ENCODE measurements around the gene HADHA.
A peak's percentile ranks its signal among the peaks of the same experiment; 100 is the strongest.
"Not testable (repeated sequence)": the region's sequence is repeated elsewhere in the genome, so short reads cannot be mapped to it uniquely, and the experiment has no call there.

Gene HADHA

DNA sequence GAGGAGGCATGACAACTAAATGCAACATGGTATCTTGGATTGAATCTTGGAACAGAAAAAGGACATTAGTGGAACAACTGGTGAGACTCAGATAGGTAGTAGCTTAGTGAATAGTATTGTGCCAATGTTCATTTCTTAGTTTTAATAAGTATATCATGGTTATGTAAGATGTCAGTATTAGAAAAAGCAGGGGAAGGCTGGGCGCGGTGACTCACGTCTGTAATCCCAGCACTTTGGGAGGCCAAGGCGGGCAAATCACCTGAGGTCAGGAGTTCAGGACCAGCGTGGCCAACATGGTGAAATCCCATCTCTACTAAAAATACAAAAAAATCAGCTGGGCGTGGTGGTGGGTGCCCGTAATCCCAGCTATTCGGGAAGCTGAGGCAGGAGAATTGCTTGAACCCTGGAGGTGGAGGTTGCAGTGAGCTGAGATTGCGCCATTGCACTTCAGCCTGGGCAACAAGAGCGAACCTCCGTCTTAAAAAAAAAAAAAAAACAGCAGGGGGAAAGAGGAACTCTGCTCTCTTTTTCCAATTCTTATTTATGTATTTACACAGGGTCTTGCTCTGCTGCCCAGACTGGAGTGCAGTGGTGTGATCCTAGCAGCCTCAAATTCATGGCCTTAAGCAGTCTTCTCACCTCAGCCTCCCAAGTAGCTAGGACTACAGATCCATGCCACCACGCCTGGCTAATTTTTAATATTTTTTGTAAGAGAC, 24.4 kb upstream of the HADHA start:
- Mint-ChIP-seq H3K4me1 (peaks cover 13% of the 10 kb centered on the region), H3K36me3 (peaks cover 15% of the 10 kb centered on the region), H3K27ac (peak overlapping the region; percentile 60)
- ATAC-seq (ENCODE audit: low read depth); H3K9me3 Mint-ChIP-seq; DNase-seq (ENCODE audit: low spot score in 2 of 2); H3K27me3 Mint-ChIP-seq; H3K4me3 Mint-ChIP-seq: not testable (repeated sequence)

DNA sequence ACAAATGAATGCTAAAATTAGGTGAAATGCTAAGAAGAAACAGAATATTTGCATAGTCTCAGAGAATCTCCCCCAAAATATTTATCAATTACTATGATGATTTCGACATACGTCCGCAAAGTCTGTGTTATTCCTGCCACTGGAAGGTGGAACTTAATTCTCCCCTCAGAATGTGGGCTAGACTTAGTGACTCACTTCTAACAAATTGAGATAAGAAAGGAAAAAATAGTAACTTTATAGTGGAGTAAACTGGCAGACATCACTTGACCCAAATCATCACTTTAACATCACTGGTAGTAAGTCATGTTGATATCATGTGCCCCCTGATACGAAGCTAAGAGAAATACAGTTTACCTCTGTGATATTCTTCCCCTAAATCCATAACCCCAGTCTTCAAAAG, 23.8 kb upstream of the HADHA start:
- no peak for ATAC-seq (ENCODE audit: low read depth)
- peaks cover 10% of the 10 kb centered on the region for H3K4me1 Mint-ChIP-seq
- H3K9me3 Mint-ChIP-seq, result no peaks in the 10 kb centered on the region
- no peak for DNase-seq (ENCODE audit: low spot score in 2 of 2)
- no peak overlapping the region for H3K4me3 Mint-ChIP-seq
- no peaks in the 10 kb centered on the region for H3K27me3 Mint-ChIP-seq
- peaks cover 16% of the 10 kb centered on the region for H3K36me3 Mint-ChIP-seq
- H3K27ac Mint-ChIP-seq, result peak overlapping the region; percentile 60

DNA sequence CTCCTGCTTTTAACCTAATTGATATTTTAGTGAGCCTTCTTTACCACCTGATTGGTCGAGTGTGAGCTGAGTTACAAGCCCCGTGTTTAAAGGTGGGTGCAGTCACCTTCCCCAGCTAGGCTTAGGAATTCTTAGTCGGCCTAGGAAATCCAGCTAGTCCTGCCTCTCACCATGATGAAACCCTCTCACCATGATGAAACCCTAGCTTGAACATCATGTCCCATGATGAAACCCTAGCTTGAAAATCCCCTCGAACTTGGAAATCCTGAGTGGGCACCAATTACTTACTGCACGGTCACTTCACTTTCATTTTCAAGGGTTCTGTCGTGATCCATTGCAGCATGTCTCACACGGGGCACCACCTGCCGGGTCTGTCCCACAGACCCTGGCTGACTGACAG, 14.4 kb upstream of the HADHA start:
- not testable (repeated sequence) for H3K9me3 Mint-ChIP-seq; H3K27ac Mint-ChIP-seq; H3K27me3 Mint-ChIP-seq; H3K4me3 Mint-ChIP-seq; DNase-seq (ENCODE audit: low spot score in 2 of 2); H3K4me1 Mint-ChIP-seq; ATAC-seq (ENCODE audit: low read depth)
- H3K36me3 Mint-ChIP-seq, result peaks cover 14% of the 10 kb centered on the region

DNA sequence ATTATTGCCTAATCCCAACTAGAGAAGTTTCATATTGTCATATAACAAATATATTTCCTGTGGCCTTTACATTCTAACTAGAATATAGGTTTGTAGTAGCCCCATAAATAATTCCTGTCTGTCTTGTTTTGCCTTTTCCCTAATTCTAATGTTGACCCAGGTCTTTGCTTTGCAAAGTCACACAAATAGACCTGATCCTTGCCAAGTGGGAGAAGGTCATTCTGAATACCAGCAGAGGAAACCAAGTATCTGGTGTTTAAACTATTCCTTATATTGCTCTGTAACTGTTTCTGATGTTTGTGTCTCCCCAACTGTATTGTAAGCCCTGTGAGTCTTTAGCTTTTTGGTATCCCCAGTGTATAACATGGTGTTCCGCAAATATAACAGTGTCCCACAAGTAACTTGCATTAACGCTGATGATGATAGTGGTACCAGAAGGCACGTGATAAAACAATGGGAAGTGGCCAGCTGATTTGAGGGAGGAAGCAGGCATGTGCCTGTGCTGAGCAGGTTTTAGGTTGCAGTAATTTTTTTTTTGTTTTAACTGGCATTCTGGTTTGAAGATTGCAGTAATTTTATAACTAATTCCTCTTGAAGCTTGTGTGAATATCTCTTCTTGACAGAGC, 11.4 kb upstream of the HADHA start:
- Mint-ChIP-seq H3K4me1 (peaks cover 14% of the 10 kb centered on the region), H3K36me3 (peaks cover 8% of the 10 kb centered on the region), H3K27ac (no peak overlapping the region), H3K27me3 (no peaks in the 10 kb centered on the region), H3K9me3 (no peaks in the 10 kb centered on the region), H3K4me3 (no peak overlapping the region)
- ATAC-seq (ENCODE audit: low read depth), result no peak
- no peak for DNase-seq (ENCODE audit: low spot score in 2 of 2)

DNA sequence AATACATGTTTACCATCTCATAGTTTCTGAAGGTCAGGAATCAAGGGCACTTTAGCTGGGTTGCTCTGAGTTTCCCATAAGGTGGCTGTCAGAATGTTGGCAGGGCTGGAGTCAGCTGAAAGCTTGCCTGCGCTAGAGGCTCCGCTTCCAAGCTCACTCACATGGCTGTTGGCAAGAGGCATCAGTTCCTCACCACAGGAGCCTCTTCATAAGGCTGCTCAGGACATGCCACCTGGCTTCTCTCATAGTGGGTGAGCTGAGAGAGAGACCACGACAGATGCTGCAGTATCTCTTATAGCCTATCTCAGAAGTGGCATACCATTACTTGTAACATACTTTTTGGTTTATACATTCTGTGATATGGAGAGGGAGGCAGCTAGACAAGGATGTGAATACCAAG, 7.5 kb upstream of the HADHA start:
- no peak overlapping the region for H3K4me3 Mint-ChIP-seq
- H3K27me3 Mint-ChIP-seq, result no peaks in the 10 kb centered on the region
- H3K4me1 Mint-ChIP-seq, result peaks cover 17% of the 10 kb centered on the region
- peaks cover 4% of the 10 kb centered on the region for H3K36me3 Mint-ChIP-seq
- DNase-seq (ENCODE audit: low spot score in 2 of 2) (no peak), ATAC-seq (ENCODE audit: low read depth) (no peak)
- no peak overlapping the region for H3K27ac Mint-ChIP-seq
- no peaks in the 10 kb centered on the region for H3K9me3 Mint-ChIP-seq

DNA sequence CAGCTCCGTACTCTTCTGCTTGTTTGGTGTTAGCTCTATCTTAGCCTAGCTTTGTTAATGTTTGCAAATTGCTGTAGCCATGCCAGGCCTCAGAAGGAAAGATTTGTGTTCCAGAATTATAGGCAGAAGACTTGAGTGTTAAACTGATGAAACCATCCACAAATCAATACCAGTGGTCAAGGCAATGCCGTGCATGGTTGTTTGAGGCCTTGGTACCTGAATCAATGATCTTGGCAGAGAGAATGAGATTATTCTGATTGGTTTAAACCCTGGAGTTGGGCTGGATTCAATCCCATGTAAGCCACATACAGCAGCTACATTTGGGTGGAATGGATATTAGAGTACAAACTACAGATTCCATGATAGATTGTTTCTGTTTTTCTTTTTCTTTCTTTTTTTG, 5.2 kb upstream of the HADHA start:
- H3K27ac Mint-ChIP-seq, result no peak overlapping the region
- DNase-seq (ENCODE audit: low spot score in 2 of 2), result no peak
- no peaks in the 10 kb centered on the region for H3K36me3 Mint-ChIP-seq
- no peaks in the 10 kb centered on the region for H3K9me3 Mint-ChIP-seq
- ATAC-seq (ENCODE audit: low read depth), result no peak
- peaks cover 29% of the 10 kb centered on the region for H3K4me1 Mint-ChIP-seq
- H3K27me3 Mint-ChIP-seq, result no peaks in the 10 kb centered on the region
- no peak overlapping the region for H3K4me3 Mint-ChIP-seq

DNA sequence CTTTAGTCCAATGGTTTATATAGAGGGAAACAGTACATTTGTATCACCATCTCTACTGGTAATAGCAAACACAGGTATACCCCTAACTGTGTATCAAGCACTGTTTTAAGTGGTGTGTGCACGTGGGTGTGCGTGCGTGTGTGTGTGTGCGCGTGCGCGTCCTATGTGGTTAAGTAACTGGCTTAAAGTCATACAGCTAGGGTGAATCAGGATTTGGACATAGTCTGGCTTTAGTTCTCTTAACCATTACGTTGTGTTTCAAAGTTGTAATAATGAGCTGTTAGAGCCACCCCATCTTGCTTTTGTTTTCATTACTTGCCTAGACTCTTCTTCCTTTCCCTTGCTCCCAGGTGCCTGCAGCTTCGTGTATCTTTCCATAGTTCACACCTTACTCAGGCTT, 2.4 kb upstream of the HADHA start:
- Mint-ChIP-seq H3K4me1 (peaks cover 38% of the 10 kb centered on the region), H3K27me3 (no peaks in the 10 kb centered on the region), H3K36me3 (no peaks in the 10 kb centered on the region), H3K9me3 (no peaks in the 10 kb centered on the region), H3K4me3 (peak overlapping the region; percentile 46), H3K27ac (peak overlapping the region; percentile 75)
- no peak for DNase-seq (ENCODE audit: low spot score in 2 of 2)
- no peak for ATAC-seq (ENCODE audit: low read depth)

DNA sequence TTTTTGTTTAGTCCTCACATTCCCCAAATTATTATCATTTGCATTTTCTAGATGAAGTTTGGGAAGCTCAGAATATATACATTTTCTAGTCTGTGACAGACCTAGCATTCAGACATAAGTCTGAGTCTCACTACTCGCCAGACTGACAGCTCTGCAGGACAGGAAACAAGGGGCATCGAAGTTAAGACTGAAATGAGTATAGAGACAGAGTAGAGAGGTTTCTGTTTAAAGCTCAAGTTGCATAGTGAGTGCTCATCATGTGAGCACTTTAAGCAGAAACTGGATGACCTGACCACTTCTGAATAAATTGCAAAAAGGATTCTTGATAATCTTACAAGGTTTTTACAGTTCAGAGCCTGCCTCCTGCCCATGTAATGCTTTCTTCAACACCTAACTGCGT, 1.4 kb upstream of the HADHA start:
- Mint-ChIP-seq H3K27ac (peak overlapping the region; percentile 98), H3K4me1 (peaks cover 36% of the 10 kb centered on the region)
- DNase-seq (ENCODE audit: low spot score in 2 of 2), result no peak

DNA sequence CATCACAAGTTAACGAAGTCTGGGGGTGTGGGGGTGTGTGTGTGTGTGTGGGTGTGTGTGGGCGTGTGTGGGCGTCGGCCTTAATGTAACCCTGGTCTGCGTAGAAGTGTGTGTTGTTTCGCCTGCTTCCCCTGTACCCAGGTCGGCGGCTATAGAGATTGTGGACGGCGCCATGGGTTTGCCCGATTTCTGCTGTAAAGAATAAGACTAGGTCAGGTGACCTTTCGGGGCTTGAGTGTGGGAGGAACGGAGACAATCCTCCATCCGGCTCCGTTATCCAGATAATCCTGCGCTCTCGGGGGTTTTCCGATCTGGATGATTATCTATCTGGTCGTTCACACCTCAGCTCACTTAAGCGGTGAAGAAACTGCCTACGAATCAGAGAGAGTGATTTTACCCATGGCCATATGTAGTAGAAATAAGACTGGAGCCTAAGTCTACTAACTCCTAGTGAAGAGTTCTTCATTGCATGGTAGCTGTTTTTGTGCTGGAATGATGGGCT, 850 bp upstream of the HADHA start:
- ATAC-seq (ENCODE audit: low read depth), result peak; percentile 69
- peak; percentile 45 to 54 for DNase-seq (ENCODE audit: low spot score in 2 of 2)
- peak overlapping the region; percentile 98 for H3K27ac Mint-ChIP-seq

More for the DNA sequence above, 1.4 kb upstream of the HADHA start:
- no peaks in the 10 kb centered on the region for H3K36me3 Mint-ChIP-seq
- peak overlapping the region; percentile 98 for H3K4me3 Mint-ChIP-seq
- no peaks in the 10 kb centered on the region for H3K9me3 Mint-ChIP-seq
- no peak for ATAC-seq (ENCODE audit: low read depth)
- H3K27me3 Mint-ChIP-seq, result no peaks in the 10 kb centered on the region

DNA sequence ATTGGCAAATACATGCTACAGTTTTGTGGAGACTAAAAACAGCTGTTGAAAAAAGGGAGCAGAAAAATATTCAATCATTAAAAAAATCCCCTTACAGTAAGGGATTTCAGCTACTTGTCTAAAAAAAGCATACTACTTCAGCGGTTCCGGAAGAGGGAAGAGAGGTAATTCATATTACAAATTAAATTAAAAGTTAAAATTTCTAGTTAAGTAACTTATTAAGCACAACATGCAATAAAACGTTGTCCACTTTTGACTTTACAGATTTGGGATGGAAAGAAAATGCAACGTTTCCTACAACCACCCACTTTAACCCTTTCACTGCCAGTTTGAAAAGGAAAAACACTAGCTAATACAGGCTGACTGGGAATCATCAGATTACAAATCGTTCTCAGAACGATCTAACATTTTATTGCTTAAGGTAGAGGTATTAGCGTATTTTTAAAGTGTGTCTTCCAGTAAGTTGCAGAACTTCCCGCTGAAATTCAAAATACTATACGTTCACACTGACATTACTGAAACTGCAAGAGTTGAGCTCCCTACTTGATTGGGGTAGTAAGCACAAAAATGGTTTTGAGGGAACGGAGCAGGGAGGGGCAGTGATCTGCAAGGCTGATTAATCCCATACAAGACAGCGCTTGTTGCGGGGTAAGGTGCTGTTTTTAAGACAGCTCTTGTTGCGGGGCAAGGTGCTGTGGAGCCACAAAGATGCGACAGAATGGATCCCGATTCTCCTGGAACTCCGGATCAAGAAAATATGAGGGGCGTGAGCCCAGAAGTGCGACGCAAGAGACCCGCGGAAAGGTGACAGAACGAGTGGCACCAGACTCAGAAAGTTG, 743 bp downstream of the HADHA start:
- peak overlapping the region; percentile 98 for H3K4me3 Mint-ChIP-seq
- H3K36me3 Mint-ChIP-seq, result peaks cover 3% of the 10 kb centered on the region
- H3K4me1 Mint-ChIP-seq, result peaks cover 49% of the 10 kb centered on the region
- peak overlapping the region; percentile 98 for H3K27ac Mint-ChIP-seq
- no peaks in the 10 kb centered on the region for H3K27me3 Mint-ChIP-seq
- peak in 1 of 2 donors; percentile 4 for DNase-seq (ENCODE audit: low spot score in 2 of 2)
- no peak for ATAC-seq (ENCODE audit: low read depth)
- no peaks in the 10 kb centered on the region for H3K9me3 Mint-ChIP-seq

More for the DNA sequence above, 850 bp upstream of the HADHA start:
- Mint-ChIP-seq H3K4me3 (peak overlapping the region; percentile 98), H3K4me1 (peaks cover 40% of the 10 kb centered on the region), H3K9me3 (no peaks in the 10 kb centered on the region), H3K27me3 (no peaks in the 10 kb centered on the region), H3K36me3 (no peaks in the 10 kb centered on the region)

DNA sequence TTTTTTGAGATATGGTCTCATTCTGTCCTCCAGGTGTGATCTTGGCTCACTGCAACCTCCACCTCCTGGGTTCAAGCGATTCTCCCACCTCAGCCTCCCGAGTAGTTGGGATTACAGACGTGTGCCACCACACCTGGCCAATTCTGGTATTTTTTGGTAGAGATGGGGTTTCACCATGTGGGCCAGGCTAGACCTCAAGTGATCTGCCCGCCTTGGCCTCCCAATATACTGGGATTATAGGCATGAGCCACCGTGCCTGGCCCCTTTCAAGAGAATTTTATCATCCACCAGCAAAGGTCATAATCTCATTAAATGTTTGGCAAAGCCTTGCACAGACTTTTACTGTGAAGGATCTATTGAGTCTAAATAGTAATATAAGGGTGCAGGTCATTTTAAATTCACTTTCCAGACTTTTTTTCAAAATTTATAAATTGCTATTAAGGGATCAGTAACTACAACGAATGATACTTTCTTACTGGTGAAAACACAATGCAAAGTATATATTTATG, 2.5 kb downstream of the HADHA start:
- peaks cover 47% of the 10 kb centered on the region for H3K4me1 Mint-ChIP-seq
- H3K27me3 Mint-ChIP-seq, result no peaks in the 10 kb centered on the region
- peak overlapping the region; percentile 27 for H3K4me3 Mint-ChIP-seq
- H3K27ac Mint-ChIP-seq, result no peak overlapping the region
- DNase-seq (ENCODE audit: low spot score in 2 of 2) (no peak), ATAC-seq (ENCODE audit: low read depth) (no peak)
- peaks cover 6% of the 10 kb centered on the region for H3K36me3 Mint-ChIP-seq
- H3K9me3 Mint-ChIP-seq, result no peaks in the 10 kb centered on the region

DNA sequence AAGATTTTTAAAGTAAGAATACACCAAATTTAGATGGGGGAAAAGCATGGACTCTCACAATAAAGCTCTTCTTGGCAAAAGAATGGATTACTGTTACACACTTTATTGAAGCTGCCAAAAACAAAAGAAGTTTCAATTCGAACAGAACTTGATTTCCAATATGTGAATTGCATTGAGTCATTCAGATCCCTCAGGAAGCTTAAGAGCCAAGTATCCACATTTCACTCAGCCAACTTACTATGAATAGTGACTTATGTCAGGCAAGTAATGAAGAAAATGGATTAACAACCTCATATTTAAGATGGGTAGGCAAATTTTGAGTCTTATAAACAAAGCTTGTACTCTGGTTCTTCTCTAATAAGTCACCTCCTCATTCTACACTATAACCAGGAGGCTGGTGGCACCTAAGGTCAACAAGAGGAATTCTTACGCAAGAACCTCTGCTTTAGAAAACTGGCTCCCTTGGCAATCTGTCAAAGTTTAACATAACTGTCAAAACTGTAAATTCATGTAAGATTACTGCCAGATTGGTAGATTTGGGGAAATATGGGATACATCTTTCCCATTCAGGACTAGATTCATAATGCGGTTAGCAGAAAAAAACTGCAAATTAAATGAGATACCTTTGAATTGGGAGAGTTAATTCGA, 6.0 kb downstream of the HADHA start:
- peaks cover 26% of the 10 kb centered on the region for H3K4me1 Mint-ChIP-seq
- H3K27me3 Mint-ChIP-seq, result no peaks in the 10 kb centered on the region
- ATAC-seq (ENCODE audit: low read depth) (no peak), DNase-seq (ENCODE audit: low spot score in 2 of 2) (no peak)
- H3K27ac Mint-ChIP-seq, result no peak overlapping the region
- no peak overlapping the region for H3K4me3 Mint-ChIP-seq
- peaks cover 21% of the 10 kb centered on the region for H3K36me3 Mint-ChIP-seq
- H3K9me3 Mint-ChIP-seq, result no peaks in the 10 kb centered on the region

DNA sequence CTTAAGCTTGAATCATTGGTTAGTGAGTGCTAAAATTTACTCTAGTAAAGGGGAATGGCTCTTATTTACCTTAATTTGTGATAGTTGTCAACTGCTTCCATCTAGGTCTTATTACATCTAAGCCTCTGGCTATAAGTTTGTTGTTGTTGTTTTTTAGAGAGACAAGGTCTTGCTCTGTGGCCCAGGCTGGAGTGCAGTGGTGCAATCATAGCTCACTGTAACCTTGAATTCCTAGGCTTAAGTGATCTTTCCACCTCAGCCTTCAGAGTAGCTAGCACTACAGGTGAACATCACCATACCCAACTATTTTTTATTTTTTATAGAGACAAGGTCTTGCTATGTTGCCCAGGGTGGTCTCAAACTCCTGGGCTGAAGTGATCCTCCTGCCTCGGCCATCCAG, 6.6 kb downstream of the HADHA start:
- DNase-seq (ENCODE audit: low spot score in 2 of 2) (no peak), ATAC-seq (ENCODE audit: low read depth) (no peak)
- no peak overlapping the region for H3K27ac Mint-ChIP-seq
- H3K4me3 Mint-ChIP-seq, result no peak overlapping the region
- peaks cover 23% of the 10 kb centered on the region for H3K36me3 Mint-ChIP-seq
- H3K27me3 Mint-ChIP-seq, result no peaks in the 10 kb centered on the region
- no peaks in the 10 kb centered on the region for H3K9me3 Mint-ChIP-seq
- H3K4me1 Mint-ChIP-seq, result peaks cover 20% of the 10 kb centered on the region
